Measurements from ENCODE around the gene GNB2.
"Not testable (repeated sequence)": the region's sequence is repeated elsewhere in the genome, so short reads cannot be mapped to it uniquely, and the experiment has no call there.

The GNB2 gene

DNA sequence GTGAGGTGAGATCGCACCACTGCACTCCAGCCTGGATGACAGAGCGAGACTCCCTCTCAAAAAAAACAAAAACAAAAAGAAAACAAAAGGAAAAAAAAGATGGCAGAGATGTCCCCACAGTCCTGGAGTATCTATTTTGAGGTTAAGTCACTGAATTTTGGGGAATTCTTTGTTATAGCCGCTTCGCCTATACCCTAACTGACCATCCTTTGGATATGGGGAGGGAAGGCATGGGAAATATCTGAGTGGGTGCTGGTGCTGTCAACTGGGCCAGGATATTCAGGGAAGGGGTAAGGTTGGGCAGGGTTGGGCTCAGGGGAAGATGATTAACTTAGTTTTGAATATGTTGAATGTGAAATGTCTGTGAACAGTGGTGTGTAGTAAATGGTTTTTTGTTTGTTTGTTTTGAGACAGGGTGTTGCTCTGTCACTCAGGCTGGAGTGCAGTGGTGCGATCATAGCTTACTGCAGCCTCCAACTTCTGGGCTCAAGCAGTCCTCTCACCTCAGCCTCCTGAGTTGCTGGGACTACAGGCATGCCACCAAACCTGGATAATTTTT lies 8.3 kb upstream of the GNB2 start:
- no peak for DNase-seq

DNA sequence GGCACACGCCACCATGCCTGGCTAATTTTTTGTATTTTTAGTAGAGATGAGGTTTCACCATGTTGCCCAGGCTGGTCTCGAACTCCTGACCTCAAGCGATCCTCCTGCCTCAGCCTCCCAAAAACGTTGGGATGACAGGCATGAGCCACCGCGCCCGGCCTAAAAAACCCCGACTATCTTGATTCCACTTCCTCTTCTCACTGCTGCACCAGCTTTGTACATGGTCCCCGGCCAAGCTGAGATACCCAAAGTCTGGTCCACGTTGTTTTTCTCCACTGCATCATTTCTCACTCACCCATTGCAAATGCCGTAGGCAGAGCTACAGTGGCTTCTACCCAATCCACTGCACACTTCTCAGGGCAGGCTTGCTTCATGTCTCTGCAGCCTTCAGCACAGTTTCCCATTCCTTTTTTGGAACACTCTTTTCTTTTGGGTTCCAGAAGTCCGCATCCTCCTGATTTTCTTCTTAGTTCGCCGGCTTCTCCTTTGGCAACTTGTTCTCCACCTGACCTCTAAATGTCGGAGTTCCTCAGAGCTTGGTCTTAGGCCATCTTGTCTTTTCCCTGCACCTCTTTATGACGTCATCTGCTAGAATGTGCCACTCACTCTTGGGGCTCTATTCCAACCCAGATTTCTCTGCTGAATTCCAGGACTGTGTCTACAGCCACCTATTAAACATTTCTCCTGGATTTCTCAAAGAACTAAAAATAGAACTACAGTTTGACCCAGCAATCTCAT lies 6.0 kb upstream of the GNB2 start:
- DNase-seq, result no peak

DNA sequence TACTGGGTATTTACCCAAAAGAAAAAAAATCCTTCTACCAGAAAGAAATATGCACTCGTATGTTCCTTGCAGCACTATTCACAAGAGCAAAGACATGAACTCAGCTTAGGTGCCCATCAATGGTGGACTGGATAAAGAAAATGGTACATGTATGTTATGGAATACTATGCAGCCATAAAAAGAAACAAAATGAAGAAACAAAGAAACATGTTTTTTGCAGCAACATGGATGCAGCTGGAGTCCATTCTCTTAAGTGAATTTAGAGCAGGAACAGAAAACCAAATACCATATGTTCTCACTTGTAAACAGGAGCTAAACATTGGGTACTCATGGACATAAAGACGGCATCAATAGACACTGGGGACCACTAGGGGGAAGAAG lies 5.5 kb upstream of the GNB2 start:
- DNase-seq, result no peak

DNA sequence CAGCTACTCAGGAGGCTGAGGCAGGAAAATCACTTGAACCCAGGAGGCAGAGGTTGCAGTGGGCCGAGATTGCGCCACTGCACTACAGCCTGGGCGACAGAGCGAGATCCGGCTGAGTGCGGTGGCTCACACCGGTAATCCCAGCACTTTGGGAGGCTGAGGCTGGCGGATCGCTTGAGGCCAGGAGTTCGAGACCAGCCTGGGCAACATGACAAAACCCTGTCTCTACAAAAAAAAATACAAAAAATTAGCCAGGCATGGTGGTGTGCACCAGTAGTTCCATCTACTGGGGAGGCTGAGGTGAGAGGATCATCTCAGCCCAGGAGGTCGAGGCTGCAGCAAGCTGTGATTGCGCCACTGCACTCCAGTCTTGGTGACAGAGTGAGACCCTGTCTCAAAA lies 4.4 kb upstream of the GNB2 start:
- DNase-seq, result not testable (repeated sequence)

DNA sequence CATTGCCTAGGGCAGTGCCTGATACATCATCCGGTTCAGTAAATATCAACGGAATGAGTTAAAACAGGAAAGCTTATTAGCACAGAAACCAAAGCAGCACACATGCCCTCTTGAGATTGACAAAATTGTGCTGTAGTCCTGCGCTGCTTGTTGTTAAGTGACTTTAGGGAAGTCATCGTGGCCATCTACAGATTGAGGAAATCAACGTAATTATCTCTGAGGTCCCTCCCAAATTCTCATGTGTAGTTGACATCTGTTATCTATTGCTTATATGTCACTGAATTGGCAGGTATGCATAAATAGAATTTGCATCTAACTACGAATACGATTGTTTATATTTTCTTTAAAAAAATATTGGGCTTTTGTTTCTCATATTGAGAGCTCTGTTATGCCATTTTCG lies 3.5 kb upstream of the GNB2 start:
- DNase-seq, result no peak

DNA sequence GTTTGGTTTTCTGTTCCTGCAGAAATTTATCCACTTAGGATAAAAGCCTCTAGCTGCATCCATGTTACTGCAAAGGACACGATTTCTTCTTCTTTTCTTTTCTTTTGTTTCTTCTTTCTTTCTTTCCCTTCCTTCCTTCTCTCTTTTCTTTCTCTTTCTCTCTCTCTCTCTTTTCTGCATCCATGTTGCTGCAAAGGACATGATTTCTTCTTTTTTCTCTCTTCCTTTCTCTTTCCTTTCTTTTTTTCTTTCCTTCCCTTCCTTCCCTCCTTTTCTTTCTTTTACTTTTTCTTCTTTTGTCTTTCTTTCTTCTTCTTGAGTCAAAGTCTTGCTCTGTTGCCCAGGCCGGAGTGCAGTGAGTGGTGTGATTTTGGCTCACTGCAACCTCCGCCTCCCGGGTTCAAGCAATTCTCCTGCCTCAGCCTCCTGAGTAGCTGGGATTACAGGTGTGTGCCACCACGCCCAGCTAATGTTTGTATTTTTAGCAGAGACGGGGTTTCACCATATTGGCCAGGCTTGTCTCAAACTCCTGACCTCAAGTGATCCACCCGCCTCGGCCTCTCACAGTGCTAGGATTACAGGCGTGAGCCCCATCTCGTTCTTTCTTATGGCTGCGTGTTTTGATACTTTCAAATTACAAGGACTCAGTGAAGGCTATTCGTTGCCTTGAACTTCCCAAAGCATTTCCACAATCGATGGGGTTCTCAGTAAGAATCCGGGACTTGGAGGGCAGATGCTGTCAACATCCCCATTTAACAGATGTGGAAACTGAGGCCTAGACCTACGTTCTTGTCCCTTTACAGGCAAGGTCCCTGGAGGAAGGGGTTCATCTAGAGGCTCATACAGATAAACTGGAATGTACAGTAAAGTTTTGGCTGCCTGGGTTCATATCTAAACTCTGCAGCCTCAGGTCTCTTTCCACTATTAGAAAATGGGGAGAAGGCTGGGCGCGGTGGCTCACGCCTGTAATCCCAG lies 1.9 kb upstream of the GNB2 start:
- DNase-seq, result no peak

DNA sequence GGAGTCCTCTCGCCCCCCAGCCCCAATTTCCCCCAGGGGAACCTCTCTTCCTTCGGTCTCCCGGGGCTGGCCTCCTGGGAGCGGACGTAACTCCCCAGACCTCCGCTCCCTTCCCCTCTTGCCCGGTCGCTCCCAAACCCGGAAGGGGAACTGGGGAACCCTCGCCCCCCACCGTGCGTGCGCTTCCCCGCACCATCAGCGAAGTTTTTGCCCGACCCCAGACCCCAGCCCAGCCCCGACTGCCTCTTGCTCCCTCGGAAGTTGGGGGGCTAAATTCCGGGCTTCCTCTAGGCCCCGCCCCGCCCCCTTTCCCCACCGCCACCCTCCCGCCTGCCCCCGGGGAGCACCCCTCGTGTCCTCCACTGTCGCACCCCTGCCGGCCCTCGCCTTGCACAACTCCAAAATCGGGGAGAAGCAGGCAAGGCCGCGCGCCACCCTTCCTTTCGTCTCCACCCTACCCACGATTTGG lies 436 bp downstream of the GNB2 start:
- peak; percentile 39 for DNase-seq

DNA sequence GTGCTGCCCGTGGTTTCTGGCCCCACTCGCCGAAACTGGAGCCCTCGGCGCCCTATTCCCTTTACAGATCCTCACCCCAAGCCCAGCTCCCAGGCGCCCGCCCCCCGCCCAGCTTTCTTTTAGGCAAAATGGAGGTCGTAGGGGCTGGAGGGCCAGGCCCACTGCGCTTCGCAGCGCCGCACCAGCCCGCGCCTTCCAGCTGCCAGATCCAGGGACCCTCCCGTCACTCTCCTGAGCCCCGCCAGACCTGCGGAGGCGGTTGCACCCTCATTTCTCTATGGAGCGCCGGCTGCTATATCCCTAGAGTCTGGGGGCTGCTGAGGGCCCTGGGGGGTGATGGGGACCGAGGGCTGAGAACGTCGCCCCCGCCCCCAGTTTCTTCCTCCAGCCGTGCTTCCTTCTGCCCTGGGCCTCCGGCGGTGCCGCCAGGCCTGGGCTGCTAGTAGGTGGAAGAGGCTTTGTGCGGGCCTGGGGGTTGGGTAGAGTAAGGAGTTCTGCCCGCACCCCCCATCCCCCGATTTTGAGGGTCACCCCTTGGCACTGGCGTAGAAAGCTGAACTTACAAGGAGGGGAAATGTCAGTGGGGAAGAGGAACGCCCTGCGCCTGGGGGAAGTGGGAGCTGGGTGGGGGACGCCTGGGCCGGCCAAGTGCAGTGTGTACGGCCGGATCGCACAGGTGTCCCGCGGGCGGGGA lies 1.0 kb downstream of the GNB2 start:
- no peak for DNase-seq

DNA sequence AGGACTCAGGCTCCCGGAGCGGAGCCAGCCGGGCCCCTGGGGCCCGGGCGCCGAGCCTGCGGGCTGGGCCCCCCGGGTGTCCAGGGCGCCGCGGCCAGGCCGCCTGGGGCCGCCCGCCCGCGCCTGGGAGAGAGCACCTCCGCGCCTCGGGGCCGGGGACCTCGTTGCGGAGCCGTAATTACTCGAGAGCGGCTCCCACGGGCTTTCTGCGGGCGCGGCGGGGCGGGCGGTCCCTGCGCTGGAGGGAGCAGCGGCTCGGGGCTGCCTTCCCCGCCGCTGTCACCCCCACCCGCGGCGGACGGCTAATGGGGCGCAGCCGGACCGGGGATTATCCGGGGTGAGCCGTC lies 1.5 kb downstream of the GNB2 start:
- peak; percentile 37 for DNase-seq

DNA sequence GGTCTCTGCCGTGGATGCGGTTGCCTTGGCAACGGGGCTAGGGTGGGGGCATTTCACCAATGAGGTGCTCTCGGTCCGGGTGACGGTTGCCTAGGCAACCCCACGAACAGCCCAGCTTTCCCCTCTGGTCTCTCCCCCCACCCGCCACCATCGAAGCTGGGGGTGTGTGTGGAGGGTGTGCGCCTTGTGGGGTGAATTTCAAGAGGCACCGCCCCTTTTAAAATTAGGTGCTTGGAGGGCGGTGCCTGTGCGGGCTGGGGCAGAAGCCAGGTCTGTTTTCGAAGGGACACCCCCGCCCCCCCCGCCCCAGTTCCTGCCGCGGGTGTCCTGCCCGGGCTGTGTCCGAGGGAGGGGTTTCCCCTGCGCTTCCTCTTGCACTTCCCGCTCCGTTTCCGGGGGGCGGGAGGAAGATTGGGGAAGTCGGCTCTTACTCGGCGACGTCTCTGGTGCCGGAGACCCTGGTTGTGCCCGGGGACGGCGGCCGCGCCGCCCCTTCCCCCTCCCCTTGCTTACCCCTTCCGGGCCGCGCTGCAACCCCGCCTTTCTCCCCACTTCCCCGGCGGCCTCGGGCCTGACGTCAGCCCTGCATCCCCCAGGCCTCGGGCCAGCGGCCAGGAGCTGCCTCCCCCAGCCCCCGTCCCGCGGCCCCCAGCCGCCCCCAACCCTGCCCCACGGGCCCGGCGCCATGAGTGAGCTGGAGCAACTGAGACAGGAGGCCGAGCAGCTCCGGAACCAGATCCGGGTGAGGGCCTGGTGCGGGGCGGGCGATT lies 2.2 kb downstream of the GNB2 start:
- DNase-seq, result peak; percentile 67

DNA sequence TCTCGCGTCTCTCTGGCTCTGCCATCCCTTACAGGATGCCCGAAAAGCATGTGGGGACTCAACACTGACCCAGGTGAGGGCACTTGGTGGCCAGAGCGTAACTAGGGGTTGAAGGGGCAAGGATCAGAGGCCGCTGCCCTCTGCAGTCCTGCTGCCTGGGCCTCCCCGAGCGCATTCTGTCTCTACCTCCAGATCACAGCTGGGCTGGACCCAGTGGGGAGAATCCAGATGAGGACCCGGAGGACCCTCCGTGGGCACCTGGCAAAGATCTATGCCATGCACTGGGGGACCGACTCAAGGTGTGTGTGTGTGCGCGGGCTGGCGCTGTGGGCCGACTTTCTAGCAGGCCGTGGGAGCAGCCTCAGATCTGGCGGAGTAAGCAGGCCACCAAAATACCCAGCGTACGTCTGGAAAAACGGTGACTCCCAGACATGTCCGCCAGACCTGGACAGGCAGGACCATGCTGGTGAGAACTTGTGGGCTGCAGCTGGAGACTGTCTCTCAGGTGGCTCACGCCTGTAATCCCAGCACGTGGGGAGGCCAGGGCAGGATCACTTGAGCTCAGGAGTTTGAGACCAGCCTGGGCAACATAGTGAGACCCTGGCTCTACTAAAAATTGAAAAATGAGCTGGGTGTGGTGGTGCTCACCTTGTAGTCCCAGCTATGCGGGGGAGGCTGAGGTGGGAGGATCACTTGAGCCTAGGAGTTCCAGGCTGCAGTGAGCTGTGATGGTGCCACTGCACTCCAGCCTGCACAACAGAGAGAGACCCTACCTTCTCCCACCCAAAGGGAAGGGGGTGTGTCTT lies 3.2 kb downstream of the GNB2 start:
- no peak for DNase-seq

DNA sequence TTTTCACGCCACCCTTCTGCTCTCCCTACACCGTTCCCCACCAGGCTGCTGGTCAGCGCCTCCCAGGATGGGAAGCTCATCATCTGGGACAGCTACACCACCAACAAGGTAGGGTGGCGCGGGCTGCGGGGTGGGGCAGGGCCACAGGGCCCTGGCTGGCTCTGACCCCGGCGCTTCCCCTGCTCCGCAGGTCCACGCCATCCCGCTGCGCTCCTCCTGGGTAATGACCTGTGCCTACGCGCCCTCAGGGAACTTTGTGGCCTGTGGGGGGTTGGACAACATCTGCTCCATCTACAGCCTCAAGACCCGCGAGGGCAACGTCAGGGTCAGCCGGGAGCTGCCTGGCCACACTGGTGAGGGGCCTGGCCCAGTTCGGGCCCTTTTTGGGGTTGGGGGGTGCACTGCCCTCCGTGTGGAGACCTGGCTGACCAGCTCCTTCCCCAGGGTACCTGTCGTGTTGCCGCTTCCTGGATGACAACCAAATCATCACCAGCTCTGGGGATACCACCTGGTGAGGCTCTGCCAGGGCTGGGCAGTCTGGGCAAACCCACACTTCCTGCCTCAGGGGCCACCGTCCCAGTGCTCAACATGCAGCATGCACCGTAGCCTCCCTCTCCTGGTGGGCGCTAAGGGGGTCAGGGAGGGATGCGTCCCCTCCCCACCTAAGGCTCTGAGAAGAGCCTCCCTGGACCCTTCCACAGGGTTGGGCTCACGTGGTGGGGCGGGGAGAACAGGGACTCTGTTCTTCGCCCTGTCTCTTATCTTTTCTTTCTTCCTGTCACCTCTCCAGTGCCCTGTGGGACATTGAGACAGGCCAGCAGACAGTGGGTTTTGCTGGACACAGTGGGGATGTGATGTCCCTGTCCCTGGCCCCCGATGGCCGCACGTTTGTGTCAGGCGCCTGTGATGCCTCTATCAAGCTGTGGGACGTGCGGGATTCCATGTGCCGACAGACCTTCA lies 4.0 kb downstream of the GNB2 start:
- no peak for DNase-seq

DNA sequence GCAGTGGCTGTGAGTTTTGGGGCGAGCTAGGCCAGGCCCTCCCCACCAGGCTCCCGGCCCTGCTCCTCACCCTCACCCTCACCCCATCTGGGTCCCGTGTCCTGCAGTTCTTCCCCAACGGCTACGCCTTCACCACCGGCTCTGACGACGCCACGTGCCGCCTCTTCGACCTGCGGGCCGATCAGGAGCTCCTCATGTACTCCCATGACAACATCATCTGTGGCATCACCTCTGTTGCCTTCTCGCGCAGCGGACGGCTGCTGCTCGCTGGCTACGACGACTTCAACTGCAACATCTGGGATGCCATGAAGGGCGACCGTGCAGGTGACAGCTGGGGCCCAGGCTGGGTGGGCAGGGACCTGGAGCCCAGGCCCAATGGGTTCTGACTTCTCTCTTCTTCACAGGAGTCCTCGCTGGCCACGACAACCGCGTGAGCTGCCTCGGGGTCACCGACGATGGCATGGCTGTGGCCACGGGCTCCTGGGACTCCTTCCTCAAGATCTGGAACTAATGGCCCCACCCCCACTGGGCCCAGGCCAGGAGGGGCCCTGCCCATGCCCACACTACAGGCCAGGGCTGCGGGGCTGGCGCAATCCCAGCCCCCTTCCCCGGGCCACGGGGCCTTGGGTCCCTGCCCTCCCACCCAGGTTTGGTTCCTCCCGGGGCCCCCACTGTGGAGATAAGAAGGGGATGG lies 4.9 kb downstream of the GNB2 start:
- DNase-seq, result no peak

DNA sequence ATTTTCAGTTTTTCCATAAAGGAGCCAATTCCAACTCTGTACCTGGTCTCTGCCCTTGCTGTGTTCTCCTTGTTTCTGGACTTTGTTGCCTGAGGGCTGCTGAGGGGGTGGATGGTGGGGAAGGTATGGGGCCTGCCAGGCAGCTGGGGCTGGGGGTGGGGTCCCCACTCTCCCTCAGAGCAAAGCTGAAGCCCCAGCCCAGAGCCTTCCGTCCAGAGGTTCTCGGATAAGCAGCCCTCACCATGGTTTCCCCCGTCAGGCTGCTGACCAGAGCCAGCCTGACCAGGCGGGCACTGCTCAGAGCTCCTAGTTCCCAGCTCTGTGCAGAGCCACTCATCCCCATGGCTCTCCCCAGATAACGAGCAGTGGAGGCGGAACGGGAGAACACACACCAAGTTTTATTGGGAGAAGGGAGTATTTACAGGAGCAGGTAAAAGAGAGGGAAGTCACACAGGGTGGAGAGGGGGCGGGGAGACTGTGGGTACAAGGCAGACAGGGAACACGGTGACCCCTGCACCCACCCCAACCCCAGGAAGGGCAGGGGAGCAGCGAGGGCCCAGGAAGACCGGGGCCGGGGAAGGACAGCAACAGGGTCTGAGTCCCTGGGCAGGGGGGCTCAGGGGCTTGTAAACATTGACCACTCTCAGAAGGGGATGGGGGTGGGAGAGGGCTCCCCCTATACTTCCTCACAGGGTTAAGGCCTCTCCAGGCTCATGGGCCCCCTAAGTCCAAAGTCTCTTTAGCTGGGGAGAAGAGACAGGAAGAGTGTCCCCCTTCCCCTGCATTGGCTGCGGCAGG lies 5.8 kb downstream of the GNB2 start:
- DNase-seq, result no peak

DNA sequence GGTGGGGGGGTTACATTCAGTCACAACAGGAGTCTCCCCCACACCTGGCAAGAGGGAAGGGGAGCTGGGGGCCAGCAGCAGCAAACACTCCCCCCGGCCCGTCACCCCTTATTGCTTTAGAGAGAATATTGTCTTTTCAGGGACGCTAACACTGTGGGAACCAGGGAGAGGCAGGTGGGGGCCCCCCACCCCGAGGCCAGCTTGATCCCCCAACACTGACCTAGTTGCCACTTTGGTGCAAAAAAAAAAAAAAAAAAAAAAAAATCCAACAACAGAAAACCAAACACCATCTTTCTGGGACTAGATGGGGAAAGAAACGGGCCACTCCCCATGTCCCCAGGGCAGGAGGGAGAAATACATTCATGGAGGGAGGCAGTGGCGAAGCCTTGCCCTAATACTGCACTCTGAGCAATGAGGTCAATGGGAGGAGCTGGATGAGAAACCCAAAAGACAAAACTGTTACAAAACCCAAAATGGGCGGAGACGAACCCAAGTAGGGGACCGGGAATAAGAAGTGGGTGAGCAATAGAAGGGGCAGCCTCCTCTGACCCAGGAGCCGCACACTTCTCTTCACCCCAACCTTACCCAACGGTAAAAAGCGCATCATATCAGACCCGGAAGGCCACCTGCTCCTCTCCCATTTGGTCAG lies 6.5 kb downstream of the GNB2 start:
- DNase-seq, result no peak

DNA sequence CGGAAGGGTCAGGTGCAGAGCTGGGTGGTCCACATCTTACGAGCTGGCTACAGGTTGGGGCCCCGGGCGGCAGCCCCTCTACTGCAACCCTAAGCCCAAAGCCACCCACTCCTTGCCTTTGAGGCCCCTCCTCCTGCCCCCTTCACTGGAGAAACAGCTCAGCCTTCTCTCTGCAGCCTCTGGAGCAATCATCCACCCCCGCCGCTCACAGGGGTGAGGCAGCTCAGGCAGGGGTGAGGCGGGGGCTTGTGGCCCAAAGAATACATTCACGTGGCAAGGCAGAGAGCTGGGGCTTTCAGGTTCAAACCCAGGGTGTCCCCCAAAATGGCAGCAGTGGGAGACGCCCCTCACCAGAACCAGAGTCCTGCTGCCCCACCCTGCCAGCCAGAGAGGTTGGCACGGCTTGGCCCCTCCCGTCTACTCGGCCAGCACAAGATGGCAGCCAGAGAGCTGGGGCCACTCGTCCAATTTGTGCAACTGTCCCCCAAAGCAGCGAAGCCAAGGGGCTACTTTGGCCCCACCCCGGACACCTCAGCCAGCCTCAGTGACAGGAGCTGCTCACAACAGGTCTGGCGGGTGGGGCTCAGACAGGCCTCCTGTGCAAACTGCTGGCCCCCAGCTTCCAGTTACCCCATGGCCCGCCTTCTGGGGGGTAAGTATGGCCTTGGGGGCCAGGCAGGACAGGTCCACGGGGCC lies 7.2 kb downstream of the GNB2 start:
- DNase-seq, result no peak

DNA sequence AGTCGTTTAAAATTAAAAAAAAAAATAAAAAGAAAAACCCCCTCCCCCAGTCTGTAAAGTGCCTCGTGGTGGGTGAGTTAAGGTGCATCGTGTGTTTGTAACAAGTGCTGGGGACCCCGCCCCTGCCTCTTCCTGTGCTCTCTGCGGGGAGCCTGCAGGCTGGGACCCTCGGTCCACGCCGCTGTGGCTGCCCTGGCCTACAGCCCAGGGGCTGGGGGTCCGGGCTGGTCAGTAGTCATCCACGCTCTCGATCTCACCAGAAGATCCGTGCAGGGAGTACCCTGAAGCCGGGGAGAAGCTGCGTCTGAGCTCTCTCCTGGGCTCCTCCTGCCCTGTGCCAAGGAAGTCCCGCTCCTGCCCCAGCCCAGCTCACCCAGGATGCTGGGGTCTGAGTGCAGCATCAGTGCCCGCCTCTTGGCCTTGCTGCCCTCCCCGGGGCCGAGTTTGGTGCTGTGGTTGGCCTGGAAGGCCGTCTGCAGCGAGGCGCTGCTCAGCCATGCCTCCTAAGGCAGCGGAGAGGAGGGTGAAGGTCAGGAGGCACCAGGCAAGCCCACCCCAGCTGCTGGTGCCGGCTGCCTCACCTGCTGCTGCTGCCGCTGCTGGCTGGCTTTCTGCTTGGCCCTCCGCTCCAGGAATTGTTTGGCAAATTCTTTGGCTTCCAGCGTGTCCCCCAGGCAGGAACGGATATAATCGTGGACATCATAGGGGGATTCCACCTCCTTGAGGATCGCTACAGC lies 8.1 kb downstream of the GNB2 start:
- no peak for DNase-seq
